Measurements from ENCODE around the gene BID. TPM values are rescaled to one million over a fixed set of nuclear protein-coding genes. Genes with fewer than 3 reads are reported as not detected.
A peak's percentile ranks its signal among the peaks of the same experiment; 100 is the strongest.
"Not testable (repeated sequence)": the region's sequence is repeated elsewhere in the genome, so short reads cannot be mapped to it uniquely, and the experiment has no call there.

BID gene
- total RNA-seq, 1 donor from 2014 or later: 30.9 TPM

DNA sequence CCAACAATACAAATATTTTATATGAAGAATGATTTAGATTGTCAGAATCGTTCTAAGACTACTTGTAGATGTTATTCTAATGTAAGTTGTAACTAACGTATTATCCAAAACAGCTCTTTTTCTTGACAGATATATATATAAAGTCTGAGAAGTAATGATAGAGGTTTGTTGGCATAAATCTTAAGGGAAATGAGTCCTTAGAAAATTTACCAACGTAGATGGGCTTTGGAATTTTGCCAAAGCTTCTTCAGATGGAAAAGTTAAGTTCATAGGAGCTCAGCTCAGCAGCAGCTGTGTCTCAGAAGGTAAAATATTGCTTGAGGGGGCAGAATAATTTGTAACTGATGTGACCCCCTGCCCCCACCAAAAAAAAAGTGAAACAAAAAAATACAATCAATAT is 66.7 kb downstream of the BID start:
- DNase-seq (ENCODE audit: low spot score): no peak

DNA sequence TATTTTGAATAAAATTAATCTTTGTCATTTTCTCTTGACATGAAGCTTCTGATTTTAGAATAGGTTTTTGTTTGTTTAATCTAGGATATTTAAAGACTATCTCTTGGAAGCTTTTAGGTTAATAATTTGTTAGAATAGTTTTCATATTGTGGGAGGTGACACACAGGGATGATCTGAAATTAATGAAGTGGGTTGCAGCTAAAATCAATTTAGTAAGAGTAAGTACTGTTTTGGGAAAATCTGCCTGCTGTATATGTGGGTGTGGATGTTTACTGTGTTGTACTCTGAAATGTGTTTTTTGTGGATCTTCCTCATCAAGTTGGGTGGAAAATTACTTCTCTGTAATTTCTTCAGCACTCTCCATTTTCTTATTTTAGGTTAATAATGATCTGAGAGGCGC is 67.3 kb downstream of the BID start:
- ATAC-seq (peak; percentile 6), DNase-seq (ENCODE audit: low spot score) (no peak)

More for the DNA sequence above, 66.7 kb downstream of the BID start:
- no peak for ATAC-seq

DNA sequence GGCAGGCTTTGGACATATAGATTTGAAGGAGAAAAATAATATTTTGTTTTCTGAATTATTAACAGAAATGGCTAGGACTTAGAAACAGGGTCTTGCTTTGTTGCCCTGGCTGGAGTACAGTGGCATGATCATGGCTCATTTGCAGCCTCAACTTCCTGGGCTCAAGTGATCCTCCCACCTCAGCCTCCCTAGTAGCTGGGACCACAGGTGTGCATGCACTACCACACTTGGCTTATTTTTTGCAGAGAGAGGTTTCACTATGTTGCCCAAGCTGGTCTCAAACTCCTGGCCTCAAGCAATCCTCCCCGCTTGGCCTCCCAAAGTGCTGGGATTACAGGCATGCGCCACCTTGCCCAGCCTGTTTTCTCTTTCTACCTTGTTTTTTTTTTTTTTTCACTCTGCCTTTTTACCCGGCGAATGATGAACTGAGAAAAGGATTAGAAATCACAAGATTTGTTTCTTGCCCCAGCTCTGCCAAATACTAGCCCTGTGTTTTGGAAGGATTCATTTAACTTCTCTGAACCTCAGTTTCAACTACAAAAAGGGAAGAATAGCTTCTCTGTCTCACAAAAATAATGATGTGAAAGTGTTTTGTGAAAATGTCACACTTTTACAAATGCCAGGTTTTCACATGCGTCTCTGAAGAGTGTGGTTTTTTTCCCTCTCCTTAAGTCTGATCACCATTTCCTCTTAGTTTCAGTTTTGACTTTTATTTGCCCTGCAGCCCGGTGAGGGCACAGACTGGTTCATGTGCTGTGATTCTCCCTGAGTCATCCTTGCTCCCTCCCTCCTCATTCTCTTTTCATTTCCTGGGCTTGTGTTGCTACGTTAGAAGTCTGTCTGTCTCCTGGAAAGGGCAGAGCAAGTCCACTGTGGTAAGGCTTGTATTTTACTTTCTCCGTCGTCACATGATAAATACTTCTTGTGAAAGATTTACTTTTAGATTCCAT is 68.0 kb downstream of the BID start:
- DNase-seq (ENCODE audit: low spot score) (no peak), ATAC-seq (peak; percentile 92)

DNA sequence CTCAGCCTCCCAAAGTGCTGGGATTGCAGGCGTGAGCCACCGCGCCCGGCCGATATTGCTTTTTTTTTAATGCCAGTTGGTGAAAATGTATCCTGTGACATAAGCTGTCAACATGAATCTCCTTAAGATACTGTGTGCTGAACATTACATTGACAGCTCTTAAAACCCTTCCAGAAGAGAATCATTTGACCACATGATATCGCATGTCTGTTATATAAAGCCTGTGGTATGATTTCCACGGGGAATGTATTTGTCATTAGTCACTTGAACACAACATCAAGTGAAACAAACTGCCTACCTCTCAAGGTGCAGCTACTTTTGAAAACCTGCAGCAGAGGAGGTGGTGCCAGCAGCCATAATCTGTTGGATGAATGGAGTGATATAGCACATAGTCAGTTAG is 68.7 kb downstream of the BID start:
- no peak for DNase-seq (ENCODE audit: low spot score)

DNA sequence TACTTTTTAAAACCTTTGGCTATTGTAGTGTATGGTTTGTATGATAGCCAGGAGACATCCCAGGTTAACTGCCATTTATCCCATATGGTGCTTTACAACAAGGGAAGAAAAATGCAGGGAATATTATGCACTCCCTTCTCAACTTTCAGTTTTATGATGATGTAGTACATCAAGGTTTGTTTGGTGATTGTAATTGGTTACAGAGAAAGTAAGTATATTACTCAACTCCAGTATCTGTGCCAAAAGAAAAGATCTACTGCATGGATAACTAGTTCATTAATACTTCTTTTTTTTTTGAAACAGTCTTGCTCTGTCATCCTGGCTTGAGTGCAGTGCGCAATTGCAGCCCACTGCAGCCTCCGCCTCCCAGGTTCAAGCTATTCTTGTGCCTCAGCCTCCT is 70.5 kb downstream of the BID start:
- no peak for ATAC-seq
- no peak for DNase-seq (ENCODE audit: low spot score)

More for the DNA sequence above, 68.7 kb downstream of the BID start:
- ATAC-seq: no peak

DNA sequence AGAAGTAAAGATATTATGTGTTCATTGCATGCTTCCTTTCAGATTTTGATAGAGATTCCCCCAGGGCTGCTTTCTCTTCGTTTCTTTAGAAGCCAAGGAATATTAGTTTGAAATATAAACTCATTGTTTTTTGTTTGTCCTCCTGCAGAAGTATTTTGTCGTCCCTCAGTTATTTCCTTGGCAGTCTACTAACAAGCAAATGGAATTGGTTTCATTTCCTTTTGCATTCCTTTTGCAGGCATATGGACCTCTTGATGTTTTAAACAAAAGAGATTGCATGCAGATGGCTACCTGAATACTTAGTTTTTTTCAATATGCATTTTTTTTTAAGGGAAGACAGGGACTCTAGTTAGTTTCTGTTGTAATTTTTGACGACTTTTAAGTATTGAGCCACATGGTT is 73.5 kb downstream of the BID start:
- no peak for DNase-seq (ENCODE audit: low spot score)
- ATAC-seq: no peak

DNA sequence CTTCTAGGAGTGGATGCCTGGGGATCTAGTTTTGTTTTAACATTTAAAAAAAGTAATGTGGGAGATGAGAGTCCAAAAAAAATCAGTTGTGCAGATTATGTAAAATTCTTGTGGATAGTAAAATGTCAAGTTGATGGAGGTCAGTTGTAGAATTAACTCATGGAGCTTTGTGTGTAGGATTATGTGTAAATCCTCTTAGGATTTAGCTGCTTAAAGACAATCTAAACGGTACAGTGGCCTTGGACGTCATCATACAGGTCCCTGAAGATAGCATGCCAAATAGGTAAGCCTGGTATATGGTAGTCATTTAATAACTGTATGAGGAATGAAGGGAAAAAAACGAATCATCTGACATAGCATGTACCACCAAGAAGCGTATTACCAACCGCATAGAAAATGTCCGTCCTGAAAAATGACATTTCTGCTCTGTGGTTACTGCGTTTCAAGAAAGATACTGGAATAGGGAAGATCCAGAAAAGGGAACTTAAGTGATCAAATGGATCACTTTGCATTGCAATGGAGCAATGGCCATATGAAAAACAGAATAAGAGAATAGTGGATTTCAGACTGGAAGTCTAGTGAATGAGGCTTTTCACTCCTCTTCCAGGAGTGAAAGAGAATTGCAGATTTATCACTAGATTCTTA is 74.5 kb downstream of the BID start:
- ATAC-seq: no peak

DNA sequence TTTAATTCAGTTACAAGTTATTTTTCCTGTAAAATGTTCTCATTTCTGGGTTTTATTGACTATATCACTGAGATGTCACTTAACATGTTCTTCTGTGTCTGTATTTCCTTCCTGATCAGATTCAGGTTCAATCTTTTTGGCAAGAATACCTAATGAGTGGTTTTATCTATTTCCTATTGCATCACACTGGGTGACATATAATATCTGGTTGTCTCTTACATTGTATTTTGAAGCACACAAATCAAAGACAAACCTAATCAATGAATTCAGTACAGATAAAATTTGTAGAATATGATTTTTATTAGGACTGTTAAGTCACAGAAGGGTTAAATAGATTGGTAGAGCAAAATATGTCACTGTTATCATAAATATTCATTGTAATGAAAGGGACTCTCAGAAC is 75.3 kb downstream of the BID start:
- ATAC-seq: no peak
- no peak for DNase-seq (ENCODE audit: low spot score)

More for the DNA sequence above, 74.5 kb downstream of the BID start:
- no peak for DNase-seq (ENCODE audit: low spot score)

DNA sequence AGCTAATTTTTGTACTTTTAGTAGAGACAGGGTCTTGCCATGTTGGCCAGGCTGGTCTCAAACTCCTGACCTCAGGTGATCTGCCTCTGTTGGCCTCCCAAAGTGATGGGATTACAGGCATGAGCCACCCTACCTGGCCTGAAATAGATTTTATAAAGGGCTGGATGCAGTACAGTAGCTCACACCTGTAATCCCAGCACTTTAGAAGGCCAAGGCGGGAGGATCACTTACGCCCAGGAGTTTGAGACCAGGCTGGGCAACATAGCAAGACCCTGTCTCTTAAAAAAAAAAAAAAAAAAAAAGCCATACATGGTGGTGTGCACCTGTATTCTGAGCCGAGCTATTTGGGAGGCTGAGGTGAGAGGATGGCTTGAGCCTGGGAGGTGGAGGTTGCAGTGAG is 76.0 kb downstream of the BID start:
- not testable (repeated sequence) for DNase-seq (ENCODE audit: low spot score); ATAC-seq

DNA sequence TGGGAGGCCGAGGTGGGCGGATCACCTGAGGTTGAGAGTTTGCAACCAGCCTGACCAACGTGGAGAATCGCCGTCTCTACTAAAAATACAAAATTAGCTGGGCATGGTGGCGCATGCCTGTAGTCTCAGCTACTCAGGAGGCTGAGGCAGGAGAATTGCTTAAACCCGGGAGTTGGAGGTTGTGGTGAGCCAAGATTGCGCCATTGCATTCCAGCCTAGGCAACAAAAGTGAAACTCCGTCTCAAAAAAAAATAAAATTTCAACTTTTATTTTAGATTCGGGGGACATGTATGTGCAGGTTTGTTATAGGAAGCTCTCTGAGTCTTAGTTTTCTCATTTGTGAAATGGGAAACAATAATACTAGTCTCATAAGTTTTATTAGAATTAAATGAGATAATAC is 77.1 kb downstream of the BID start:
- ATAC-seq: not testable (repeated sequence)

DNA sequence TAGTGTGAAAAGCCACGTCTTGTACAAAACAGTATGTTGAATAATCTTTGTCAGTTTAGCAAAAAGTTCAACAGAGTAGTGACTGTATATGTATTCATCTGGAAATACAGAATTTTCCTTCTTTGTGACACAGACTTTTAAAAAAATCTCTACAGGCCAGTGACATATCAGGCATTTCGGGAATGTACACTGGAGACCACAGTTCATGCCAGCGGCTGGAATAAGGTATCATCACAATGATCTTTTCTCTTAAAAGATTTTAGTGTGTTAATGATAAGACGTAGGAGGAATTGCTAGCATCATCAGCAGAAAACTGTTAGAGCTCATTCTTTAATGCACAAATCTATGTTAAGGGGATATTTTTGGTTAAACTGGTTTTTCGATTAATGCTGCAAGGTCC is 78.3 kb downstream of the BID start:
- DNase-seq (ENCODE audit: low spot score) (no peak), ATAC-seq (no peak)

More for the DNA sequence above, 77.1 kb downstream of the BID start:
- DNase-seq (ENCODE audit: low spot score): not testable (repeated sequence)

DNA sequence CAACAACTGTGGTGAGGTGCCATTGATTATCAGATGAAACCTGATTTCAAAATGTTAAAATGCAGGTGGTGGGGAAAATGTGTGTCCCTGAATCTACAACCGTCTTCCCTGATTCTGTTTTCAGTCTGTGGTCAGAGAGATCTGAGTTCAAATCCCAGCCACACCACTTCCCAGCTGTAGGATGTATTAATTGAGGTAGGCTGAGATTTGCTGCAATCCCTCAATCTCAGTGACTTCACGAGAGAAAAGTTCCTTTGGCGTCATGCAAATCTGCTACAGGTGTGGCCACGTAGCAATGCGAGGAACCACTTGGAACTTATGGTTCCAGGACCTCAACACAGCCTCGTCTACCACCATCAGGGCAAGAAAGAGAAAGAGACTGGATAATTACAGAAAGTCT is 79.5 kb downstream of the BID start:
- no peak for DNase-seq (ENCODE audit: low spot score)
- ATAC-seq: no peak

DNA sequence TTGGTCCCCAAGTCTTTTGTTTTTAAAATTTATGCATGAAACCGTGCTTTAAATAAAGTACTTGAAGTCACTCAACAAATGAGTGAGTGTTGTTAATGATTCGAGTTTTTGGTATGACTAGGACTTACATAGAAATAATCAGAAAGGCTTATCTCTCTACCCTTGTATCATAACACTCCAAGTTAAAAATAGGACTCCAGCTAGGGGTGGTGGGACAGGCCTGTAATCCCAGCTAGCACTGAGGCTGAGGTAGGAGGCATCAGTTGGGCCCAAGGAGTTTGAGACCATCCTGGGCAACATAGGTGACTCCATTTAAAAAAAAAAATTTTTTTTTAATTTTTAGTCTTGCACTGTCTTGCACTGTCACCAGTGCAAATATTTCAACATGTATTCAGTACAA is 80.1 kb downstream of the BID start:
- ATAC-seq (no peak), DNase-seq (ENCODE audit: low spot score) (no peak)

DNA sequence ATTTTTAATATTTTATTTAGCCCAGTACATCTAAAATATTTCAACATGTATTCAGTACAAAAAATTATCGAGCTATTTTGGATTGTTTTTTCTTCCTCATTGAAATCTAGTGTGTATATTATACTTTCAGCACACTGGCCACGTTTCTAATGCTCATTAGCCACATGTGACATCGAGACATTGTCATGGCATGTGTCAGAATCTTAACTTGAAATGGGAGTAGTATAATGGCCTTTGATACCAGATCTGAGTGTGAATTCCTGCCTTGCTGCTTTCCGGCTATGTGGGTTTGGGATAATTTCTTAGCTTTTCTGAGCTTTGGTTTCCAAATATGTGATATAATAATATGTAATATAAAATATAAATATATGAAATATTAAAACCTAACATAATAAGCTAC is 81.4 kb downstream of the BID start:
- ATAC-seq: no peak
- DNase-seq (ENCODE audit: low spot score): no peak

DNA sequence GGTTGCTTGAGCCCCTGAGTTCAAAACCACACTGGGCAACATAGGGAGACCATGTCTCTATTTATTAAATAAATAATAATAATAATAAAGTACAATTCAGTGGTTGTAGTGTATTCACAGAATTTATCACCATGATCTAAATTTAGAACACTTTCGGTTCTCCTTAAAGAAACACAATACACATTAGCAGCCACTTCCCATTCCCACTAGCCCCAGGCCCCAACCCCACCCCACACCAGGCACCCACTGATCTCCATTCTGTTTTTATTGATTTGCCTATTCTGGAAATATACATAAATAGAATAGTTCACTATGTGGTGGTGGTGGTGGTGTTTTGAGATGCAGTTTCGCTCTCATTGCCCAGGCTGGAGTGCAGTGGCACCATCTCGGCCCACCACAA is 90.0 kb downstream of the BID start:
- ATAC-seq: no peak
- no peak for DNase-seq (ENCODE audit: low spot score)

Other genes starting within 250 kb of the BID start
- 48.7 TPM for gene SLC25A18, start 211.0 kb downstream of the BID start, total RNA-seq
- gene ATP6V1E1, start 145.7 kb downstream of the BID start, total RNA-seq: 31.3 TPM
- gene BCL2L13, start 135.7 kb downstream of the BID start, total RNA-seq: 34.3 TPM

Data from left lobe of liver (tissue), 2 donors.